CD14-positive monocyte (primary cell): ENCODE measurements around the gene TSPEAR. TPM values are rescaled to one million over a fixed set of nuclear protein-coding genes. Genes with fewer than 3 reads are reported as not detected.
A peak's percentile ranks its signal among the peaks of the same experiment; 100 is the strongest.

Experiments used
- DNase-seq, 3 donors: peaks; one replicate each; pipeline ENCODE4 v3.0.0-alpha.2; 2011 to 2022
- H2AFZ ChIP-seq: 2 replicates; pipeline ENCODE4 v1.6.0; 2012; ENCODE audit warnings: mild to moderate bottlenecking, low read depth, low read length, inconsistent platforms; ENCODE audit not compliant: insufficient read depth, poor library complexity, severe bottlenecking
- H3K27ac ChIP-seq, 2 donors: 1 replicate in 1 of 2; 2 replicates in 1 of 2; pipeline ENCODE4 v1.5.1; 2012 to 2013; ENCODE audit warnings: low read length in 2 of 2, control low read depth in 1 of 2, inconsistent platforms in 1 of 2, low read depth in 1 of 2, mild to moderate bottlenecking in 1 of 2
- H3K27me3 ChIP-seq, 2 donors: one replicate each; pipeline versions ENCODE4 v1.6.0 to v1.6.1; 2011 to 2013; ENCODE audit warnings: low read length in 2 of 2; ENCODE audit not compliant: control insufficient read depth in 2 of 2, insufficient read depth in 2 of 2
- H3K36me3 ChIP-seq, 2 donors: replicated peaks in 1 of 2; 1 replicate in 1 of 2; 2 replicates in 1 of 2; pipeline versions ENCODE4 v1.5.1 to v1.6.1; 2012 to 2013; ENCODE audit warnings: low read length in 2 of 2, control low read depth in 1 of 2, inconsistent platforms in 1 of 2, mild to moderate bottlenecking in 1 of 2; ENCODE audit not compliant: insufficient read depth in 2 of 2, control insufficient read depth in 1 of 2
- H3K4me1 ChIP-seq, 2 donors: 1 replicate in 1 of 2; 2 replicates in 1 of 2; pipeline versions ENCODE4 v1.5.1 to v1.6.1; 2012 to 2013; ENCODE audit warnings: low read length in 2 of 2, control low read depth in 1 of 2, inconsistent platforms in 1 of 2, mild to moderate bottlenecking in 1 of 2, moderate library complexity in 1 of 2; ENCODE audit not compliant: insufficient read depth in 2 of 2, control insufficient read depth in 1 of 2
- H3K4me2 ChIP-seq: replicated peaks from 2 replicates; pipeline ENCODE3; 2012; ENCODE audit warnings: low read length, moderate library complexity, mild to moderate bottlenecking; ENCODE audit not compliant: poor library complexity, severe bottlenecking; ENCODE audit errors: extremely low read depth
- H3K4me3 ChIP-seq, 3 experiments: fragments of 200-600 bp in 1 of 3; sonication (generic) in 1 of 3; replicated peaks in 1 of 3; 1 replicate in 2 of 3; 2 replicates in 1 of 3; pipeline ENCODE4 v1.5.1; 2011 to 2013; ENCODE audit warnings: low read length in 3 of 3, mild to moderate bottlenecking in 3 of 3, control low read depth in 2 of 3, low read depth in 2 of 3, inconsistent platforms in 1 of 3, moderate library complexity in 1 of 3
- H3K79me2 ChIP-seq: 2 replicates; pipeline ENCODE4 v1.6.0; 2012; ENCODE audit warnings: mild to moderate bottlenecking, control low read depth, inconsistent platforms, low read length, moderate library complexity; ENCODE audit not compliant: insufficient read depth
- H3K9ac ChIP-seq: 2 replicates; pipeline ENCODE4 v1.6.0; 2017; ENCODE audit warnings: low read length, mild to moderate bottlenecking; ENCODE audit not compliant: insufficient read depth, poor library complexity, severe bottlenecking
- H3K9me3 ChIP-seq, 2 donors: replicated peaks in 1 of 2; 1 replicate in 1 of 2; 2 replicates in 1 of 2; pipeline versions ENCODE4 v1.5.1 to v1.6.1; 2012 to 2013; ENCODE audit warnings: low read length in 2 of 2, control low read depth in 1 of 2; ENCODE audit not compliant: control insufficient read depth in 1 of 2, insufficient read depth in 1 of 2
- H4K20me1 ChIP-seq: 2 replicates; pipeline ENCODE4 v1.6.0; 2012; ENCODE audit warnings: mild to moderate bottlenecking, low read length, control low read depth, moderate library complexity; ENCODE audit not compliant: insufficient read depth
- H3K27ac Mint-ChIP-seq, 7 donors: one replicate each; pipeline ENCODE4 v1.8.0; 2020; ENCODE audit warnings: mild to moderate bottlenecking in 7 of 7, mixed read lengths in 7 of 7, moderate library complexity in 6 of 7, inconsistent platforms in 2 of 7
- H3K27me3 Mint-ChIP-seq, 3 donors: one replicate each; pipeline ENCODE4 v1.8.0; 2021 to 2022; ENCODE audit warnings: low read depth in 3 of 3, mild to moderate bottlenecking in 3 of 3, mixed read lengths in 3 of 3, moderate library complexity in 3 of 3, inconsistent platforms in 1 of 3
- H3K36me3 Mint-ChIP-seq, 2 donors: one replicate each; pipeline ENCODE4 v1.8.0; 2020; ENCODE audit warnings: mixed read lengths in 2 of 2, inconsistent platforms in 1 of 2, mild to moderate bottlenecking in 1 of 2
- H3K4me1 Mint-ChIP-seq: one replicate; pipeline ENCODE4 v1.8.0; 2020; ENCODE audit warnings: mild to moderate bottlenecking, mixed read lengths
- H3K4me3 Mint-ChIP-seq, 2 donors: one replicate each; pipeline ENCODE4 v1.8.0; 2020; ENCODE audit warnings: mild to moderate bottlenecking in 2 of 2, mixed read lengths in 2 of 2, moderate library complexity in 1 of 2
- H3K9me3 Mint-ChIP-seq, 7 donors: one replicate each; pipeline ENCODE4 v1.8.0; 2020 to 2022; ENCODE audit warnings: mixed read lengths in 7 of 7, mild to moderate bottlenecking in 6 of 7, moderate library complexity in 6 of 7, inconsistent platforms in 2 of 7
- WGBS: methylation state at CpG from one replicate; pipeline ENCODE4 v1.1.5; 2013; ENCODE audit warnings: missing lambda C conversion rate; ENCODE audit not compliant: insufficient coverage; 5-methylcytosine and 5-hydroxymethylcytosine counted together
- intact Hi-C, 2 donors: fragments of 100-400 bp; cut with micrococcal nuclease; formaldehyde crosslinking; loops; one replicate each; pipeline versions ENCODE4 v1.15.0 to v1.15.1; 2023
- polyA plus RNA-seq, 3 donors: library from polyadenylated mRNA; depleted of rRNA in 1 of 3; unstranded in 2 of 3; stranded (reverse) in 1 of 3; fragments of 300-500 nt in 2 of 3; fragments of >200 nt in 1 of 3; fragmentation: Illumina TruSeq in 2 of 3; gene quantifications; 1 replicate in 2 of 3; 2 replicates in 1 of 3; pipeline ENCODE4 v1.2.3, GENCODE V29; 2012 to 2021
- TF ChIP-seq, protein P1 (sequence below): fragments of 200-600 bp; IDR thresholded peaks from one replicate; pipeline ENCODE4 v1.8.0; 2022; ENCODE audit warnings: antibody characterized with exemption, mild to moderate bottlenecking

The TSPEAR gene
- polyA plus RNA-seq, 3 donors, result not detected

DNA sequence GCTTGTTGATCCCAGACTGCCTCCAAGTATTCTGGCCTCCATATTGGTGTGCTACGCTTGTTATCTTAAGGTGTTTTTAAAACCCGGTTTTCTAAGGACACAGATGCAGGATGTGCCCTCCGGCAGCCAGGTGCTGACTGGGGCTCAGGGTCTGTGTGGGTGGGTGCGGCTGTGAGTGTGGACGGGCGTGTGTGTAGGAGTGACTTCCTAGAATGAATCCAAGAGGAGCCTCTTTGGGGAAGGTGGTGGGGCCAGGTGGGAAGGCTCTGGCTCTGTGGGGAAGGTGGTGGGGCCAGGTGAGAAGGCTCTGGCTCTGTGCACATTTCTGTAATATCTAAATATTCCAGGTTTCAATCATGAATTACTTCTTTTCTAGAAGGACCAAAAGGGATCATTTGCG is 12.8 kb upstream of the TSPEAR start:
- 94% methylated on average over 6 of the region's 7 CpGs for WGBS
- Histone ChIP-seq H3K27me3 (peaks cover 22 to 51% of the 10 kb centered on the region in 2 donors), H3K36me3 (no peaks in the 10 kb centered on the region), H3K9me3 (peaks cover 0 to 5% of the 10 kb centered on the region in 2 donors), H4K20me1 (no peaks in the 10 kb centered on the region), H3K4me1 (no peaks in the 10 kb centered on the region), H3K79me2 (no peaks in the 10 kb centered on the region), H3K4me2 (no peak overlapping the region), H3K9ac (no peak overlapping the region), H2AFZ (no peak overlapping the region), H3K4me3 (no peak overlapping the region), H3K27ac (no peak overlapping the region)
- Mint-ChIP-seq H3K36me3 (peaks cover 0 to 2% of the 10 kb centered on the region in 2 donors), H3K9me3 (peaks cover 0 to 10% (median 3%) of the 10 kb centered on the region in 7 donors), H3K4me1 (no peaks in the 10 kb centered on the region), H3K27me3 (peaks cover 48 to 80% (median 70%) of the 10 kb centered on the region in 3 donors), H3K27ac (no peak overlapping the region), H3K4me3 (peak overlapping the region in 1 of 2 donors; percentile 83)
- TF ChIP-seq, protein P1, sequence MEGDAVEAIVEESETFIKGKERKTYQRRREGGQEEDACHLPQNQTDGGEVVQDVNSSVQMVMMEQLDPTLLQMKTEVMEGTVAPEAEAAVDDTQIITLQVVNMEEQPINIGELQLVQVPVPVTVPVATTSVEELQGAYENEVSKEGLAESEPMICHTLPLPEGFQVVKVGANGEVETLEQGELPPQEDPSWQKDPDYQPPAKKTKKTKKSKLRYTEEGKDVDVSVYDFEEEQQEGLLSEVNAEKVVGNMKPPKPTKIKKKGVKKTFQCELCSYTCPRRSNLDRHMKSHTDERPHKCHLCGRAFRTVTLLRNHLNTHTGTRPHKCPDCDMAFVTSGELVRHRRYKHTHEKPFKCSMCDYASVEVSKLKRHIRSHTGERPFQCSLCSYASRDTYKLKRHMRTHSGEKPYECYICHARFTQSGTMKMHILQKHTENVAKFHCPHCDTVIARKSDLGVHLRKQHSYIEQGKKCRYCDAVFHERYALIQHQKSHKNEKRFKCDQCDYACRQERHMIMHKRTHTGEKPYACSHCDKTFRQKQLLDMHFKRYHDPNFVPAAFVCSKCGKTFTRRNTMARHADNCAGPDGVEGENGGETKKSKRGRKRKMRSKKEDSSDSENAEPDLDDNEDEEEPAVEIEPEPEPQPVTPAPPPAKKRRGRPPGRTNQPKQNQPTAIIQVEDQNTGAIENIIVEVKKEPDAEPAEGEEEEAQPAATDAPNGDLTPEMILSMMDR, result no peak
- DNase-seq, result no peak
- intact Hi-C loops, result no loop called here

DNA sequence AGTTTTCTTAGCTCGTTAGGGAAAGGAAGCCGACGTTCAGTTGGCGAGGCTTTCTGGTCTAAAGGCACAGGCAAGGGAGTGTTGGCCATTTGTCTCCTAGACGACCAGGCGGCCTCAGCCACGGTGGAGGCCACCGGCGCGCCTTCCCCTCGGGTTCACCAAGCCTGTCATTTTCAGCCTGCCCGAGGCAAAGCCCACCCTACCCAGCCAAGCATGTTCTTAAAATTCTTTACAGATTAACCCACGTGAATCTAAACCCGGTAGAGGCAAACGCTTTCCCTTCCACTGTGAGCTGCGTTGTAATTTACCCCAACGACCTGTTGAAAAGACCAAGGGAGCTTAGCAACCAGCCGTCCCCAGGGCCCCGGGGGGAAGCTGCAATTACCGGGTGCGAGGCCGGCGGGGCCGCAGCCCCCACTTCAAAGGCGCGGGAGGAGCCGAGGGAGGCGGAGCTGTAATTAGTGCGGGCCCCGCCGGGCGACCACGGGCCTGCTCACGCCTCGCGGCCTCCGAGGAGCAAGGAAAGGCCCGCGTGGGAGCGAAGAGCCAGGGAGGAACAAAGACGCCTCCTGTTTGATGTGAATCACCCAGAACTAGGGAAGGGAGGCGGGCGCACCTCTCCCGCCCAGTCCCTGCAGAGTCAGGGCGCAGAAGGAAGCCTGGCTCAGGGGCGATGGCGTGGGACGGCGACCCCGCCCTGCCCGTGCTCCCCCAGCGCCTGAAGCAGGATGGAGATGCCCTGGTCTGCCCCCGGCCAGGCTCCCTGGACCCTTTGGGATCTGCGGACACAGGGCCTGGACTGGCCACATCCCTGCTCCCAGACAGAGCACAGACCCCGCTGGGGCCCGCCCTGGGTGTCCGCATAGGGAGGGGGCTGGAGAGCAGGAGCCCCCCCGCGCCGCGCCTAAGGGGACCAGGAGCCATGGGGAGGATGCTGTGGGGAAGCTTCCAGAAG is 12.1 kb upstream of the TSPEAR start:
- intact Hi-C loops, result no loop called here
- Histone ChIP-seq H3K4me1 (no peaks in the 10 kb centered on the region), H2AFZ (no peak overlapping the region), H3K27ac (no peak overlapping the region), H3K36me3 (no peaks in the 10 kb centered on the region), H3K4me2 (no peak overlapping the region), H3K79me2 (no peaks in the 10 kb centered on the region), H3K4me3 (no peak overlapping the region), H4K20me1 (no peaks in the 10 kb centered on the region), H3K9ac (no peak overlapping the region), H3K9me3 (peaks cover 0 to 10% of the 10 kb centered on the region in 2 donors), H3K27me3 (peaks cover 22 to 58% of the 10 kb centered on the region in 2 donors)
- TF ChIP-seq, protein P1, result no peak
- Mint-ChIP-seq H3K27me3 (peaks cover 54 to 86% (median 73%) of the 10 kb centered on the region in 3 donors), H3K27ac (no peak overlapping the region), H3K36me3 (peaks cover 0 to 2% of the 10 kb centered on the region in 2 donors), H3K4me1 (no peaks in the 10 kb centered on the region), H3K9me3 (peaks cover 0 to 10% (median 4%) of the 10 kb centered on the region in 7 donors), H3K4me3 (peak overlapping the region in 1 of 2 donors; percentile 72)
- 17% methylated on average over 60 of the region's 61 CpGs for WGBS
- no peak for DNase-seq
